ENCODE measurements around the gene EGFR.

Gene EGFR

GRCh38 chr7:55192723-55193122 lies 173.9 kb downstream of the EGFR start:
- DNase-seq: no peak

- DNase-seq: no peak
Observed at GRCh38 chr7:55193245-55193644, 174.4 kb downstream of the EGFR start.

- DNase-seq: no peak
Observed at GRCh38 chr7:55194522-55194921, 175.7 kb downstream of the EGFR start.

- DNase-seq: no peak
Observed at GRCh38 chr7:55198634-55199392, 180.0 kb downstream of the EGFR start.

GRCh38 chr7:55199418-55199817 lies 180.6 kb downstream of the EGFR start:
- DNase-seq: no peak

GRCh38 chr7:55200441-55200840 lies 181.6 kb downstream of the EGFR start:
- DNase-seq: no peak

- no peak for DNase-seq
Observed at GRCh38 chr7:55202150-55202913, 183.5 kb downstream of the EGFR start.

- no peak for DNase-seq
Observed at GRCh38 chr7:55203300-55203699, 184.5 kb downstream of the EGFR start.

- DNase-seq: no peak
Observed at GRCh38 chr7:55205124-55205955, 186.5 kb downstream of the EGFR start.

- no peak for DNase-seq
Observed at GRCh38 chr7:55206235-55207029, 187.6 kb downstream of the EGFR start.

- no peak for DNase-seq
Observed at GRCh38 chr7:55207436-55208125, 188.8 kb downstream of the EGFR start.

- DNase-seq: no peak
Observed at GRCh38 chr7:55209366-55209765, 190.5 kb downstream of the EGFR start.

- no peak for DNase-seq
Observed at GRCh38 chr7:55210176-55210575, 191.4 kb downstream of the EGFR start.

- no peak for DNase-seq
Observed at GRCh38 chr7:55210716-55211115, 191.9 kb downstream of the EGFR start.

- no peak for DNase-seq
Observed at GRCh38 chr7:55211726-55212125, 192.9 kb downstream of the EGFR start.

GRCh38 chr7:55212176-55212575 lies 193.4 kb downstream of the EGFR start:
- no peak for DNase-seq

- no peak for DNase-seq
Observed at GRCh38 chr7:55212838-55213237, 194.0 kb downstream of the EGFR start.

GRCh38 chr7:55214707-55215106 lies 195.9 kb downstream of the EGFR start:
- DNase-seq: no peak

GRCh38 chr7:55223023-55223422 lies 204.2 kb downstream of the EGFR start:
- no peak for DNase-seq

GRCh38 chr7:55224111-55224510 lies 205.3 kb downstream of the EGFR start:
- no peak for DNase-seq

GRCh38 chr7:55224810-55225209 lies 206.0 kb downstream of the EGFR start:
- DNase-seq: no peak

GRCh38 chr7:55230014-55230413 lies 211.2 kb downstream of the EGFR start:
- DNase-seq: no peak

Measured in midbrain (tissue), 1 donor.